RPMI8226 (cell line): ENCODE measurements around the gene RLN1.
"Not testable (repeated sequence)": the region's sequence is repeated elsewhere in the genome, so short reads cannot be mapped to it uniquely, and the experiment has no call there.

Experiments
- DNase-seq: peaks from one replicate; pipeline ENCODE4 v3.0.0-alpha.2; 2015

RLN1 gene

DNA sequence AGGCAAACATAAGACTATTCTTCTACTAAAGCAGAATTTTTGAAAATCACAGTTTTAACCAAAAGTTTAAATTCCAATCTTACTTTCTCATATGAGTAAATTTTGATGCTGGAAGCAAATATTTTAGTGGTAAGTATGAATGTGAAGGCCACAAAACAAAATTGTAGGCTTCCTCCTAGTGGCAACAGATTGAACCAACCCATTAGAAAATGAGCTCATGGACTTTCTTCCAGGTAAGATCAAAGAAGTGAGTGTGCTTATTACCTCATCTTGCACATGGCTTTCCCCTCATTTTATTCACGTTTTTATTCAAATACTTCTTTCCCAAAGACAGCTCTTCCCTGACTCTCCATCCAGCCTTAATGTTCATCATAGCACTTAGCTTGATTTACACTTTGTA is 18.6 kb downstream of the RLN1 start:
- DNase-seq, result no peak

DNA sequence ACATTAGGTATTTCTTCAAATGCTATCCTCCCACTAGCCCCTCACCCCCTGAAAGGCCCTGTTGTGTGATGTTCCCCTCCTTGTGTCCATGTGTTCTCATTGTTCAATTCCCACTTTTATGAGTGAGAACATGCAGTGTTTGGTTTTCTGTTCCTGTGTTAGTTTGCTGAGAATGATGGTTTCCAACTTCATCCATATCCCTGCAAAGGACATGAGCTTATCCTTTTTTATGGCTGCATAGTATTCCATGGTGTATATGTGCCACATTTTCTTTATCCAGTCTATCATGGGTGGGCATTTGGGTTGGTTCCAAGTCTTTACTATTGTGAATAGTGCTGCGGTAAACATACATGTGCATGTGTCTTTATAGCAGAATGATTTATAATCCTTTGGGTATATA is 23.3 kb downstream of the RLN1 start:
- not testable (repeated sequence) for DNase-seq

DNA sequence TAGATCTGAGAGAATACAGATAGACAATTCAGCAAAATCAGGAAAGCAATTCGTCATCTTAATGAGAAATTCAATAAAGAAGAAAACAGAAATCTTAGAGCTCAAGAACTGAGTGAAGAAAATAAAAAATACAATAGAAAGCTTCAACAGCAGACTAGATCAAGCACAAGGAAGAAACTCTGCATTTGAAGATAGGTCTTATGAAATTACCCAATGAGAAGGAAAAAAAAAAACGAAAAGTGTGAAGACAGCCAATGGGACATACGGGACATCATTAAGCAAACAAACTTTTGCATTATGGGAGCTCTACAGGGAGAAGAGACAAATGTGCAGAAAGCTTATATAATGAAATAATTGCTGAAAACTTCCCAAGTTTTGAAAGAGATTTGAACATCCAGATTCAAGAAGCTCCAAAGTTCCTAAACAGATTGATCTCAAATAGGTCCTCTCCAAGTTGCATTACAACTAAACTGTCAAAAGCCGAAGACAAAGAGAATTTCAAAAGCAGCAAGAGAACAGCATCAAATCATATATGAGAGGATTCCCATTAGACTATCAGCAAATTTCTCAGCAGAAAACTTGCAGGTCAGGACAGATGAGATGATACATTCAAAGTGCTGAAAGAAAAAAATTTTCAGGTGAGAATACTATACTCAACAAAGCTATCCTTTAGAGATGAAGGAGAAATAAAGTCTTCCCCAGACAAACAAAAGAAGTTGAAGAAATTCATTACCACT is 24.3 kb downstream of the RLN1 start:
- DNase-seq, result no peak

DNA sequence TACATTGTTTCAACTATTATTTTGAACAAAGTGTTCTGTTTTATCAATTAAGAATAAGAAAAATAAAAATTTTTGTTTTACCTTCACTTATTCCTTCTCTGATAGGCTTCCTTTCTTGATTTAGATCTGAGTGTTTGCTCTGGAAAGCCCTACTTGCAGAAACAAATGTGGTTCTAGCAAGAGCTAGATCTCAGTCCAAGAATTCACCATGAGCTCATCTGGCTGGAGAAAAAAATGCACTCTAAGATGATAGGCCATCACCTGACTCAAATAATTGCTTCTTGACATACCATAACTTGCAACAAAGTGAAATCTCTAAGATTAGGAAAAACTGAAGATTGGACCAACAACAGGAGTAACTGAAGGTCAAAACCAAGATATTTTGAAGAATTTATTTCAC is 28.8 kb downstream of the RLN1 start:
- no peak for DNase-seq

DNA sequence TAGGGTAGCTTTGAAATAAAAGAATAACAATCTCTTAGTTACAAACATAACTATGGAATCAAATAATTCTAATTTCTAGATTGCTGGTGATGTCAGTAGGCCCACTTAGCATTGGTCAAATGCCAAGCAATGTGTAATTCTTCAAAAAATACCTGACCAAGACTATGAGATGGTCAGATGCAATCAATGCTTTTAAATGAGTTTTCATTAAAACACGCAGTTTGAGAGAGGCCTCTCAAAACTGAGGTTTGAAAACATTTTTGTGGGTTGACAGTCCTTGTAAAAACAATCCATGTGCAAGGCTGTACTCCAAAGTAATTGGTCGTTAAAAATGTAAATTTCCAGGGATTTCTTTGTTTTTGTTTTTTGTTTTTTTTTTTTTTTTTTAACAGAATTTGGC is 33.9 kb downstream of the RLN1 start:
- DNase-seq, result no peak

DNA sequence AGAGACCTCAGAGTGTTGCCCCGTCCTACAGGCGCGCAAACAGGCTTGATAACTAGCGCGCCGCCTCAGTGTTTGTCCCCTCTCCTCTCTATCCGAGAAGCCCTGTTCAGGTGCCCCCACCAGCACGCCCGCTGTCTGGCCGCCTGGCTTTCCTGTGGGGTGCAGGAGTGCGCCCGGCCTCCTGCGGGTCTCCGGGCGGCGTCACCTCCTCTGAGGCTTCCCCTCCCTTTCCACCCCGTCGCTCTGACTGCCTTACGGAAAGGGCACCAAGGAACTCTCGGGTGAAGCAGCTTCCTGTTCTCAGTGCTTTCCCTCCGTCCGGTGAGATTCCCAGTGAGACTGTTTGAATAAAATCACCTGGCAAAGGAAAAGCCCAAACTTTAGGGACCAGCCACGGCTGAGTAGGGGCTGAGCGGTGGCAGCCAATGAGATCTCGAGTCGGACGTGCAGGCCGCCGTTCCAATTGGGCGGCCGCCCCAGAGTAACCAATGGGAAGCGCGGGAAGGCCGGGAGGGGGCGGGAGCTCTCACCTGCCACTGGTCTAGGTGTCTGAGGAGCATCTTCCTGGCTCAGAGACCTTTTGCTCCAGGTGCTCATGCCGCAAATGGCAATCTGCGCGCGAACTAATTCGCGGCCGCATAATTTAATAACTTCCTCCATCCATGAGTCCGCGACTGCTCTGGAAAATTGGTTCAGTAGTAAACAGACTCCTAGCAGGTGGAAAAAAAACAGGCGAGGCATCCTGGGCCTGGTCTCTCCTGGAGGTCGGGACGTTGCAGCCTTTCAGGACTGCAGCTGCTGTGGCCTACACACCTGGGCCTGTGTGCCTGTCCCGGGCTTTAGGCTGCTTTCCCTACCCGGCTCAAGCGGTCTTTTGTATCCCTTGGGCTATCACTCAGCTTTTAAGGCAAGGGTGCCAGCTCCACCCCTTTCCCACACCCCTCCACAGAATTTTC is 35.6 kb downstream of the RLN1 start, which contains the start of gene RLN2:
Gene RLN2 (minus strand): TSS at position 877 of the 956 bp plus-strand sequence. CDS start 136 bp downstream, at position 741.
- DNase-seq, result not testable (repeated sequence)

DNA sequence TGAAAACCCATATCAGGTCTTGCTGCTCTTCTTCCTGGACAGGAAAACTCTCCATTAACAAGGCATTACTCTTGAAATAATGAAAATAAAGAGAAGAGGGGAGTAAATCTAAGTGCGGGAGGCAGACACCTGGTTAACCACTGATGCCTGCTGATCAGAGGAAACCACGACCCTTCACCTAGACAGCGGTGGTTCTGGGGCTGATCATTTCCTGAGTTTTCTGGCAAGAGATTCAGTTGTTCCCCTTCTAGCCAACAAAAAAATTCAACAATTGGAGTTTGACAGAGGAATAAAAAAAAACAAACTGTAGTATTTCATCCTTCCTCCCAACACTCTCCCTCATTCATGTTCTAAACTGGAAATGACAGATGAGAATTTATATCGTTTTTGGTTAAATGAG is 38.1 kb downstream of the RLN1 start:
- DNase-seq, result no peak

DNA sequence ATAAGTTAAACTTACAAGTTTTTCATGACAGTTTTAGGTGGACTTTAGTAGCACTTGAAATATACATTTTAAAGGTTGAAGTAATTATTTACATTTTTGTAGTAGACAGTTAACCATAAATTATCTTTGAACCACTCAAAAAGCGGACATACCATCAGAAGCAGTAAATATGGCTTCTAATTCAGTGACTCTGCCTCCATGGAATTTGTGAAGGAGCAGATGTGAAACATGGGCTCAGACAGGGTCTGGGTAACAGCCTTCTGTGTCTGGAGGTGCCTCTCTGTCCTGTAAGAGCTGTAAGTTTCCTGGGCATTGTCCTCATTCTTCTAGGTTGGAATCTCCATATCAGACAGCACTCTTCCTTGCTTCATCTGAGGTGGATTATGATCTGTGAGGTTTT is 47.5 kb downstream of the RLN1 start:
- DNase-seq, result no peak

DNA sequence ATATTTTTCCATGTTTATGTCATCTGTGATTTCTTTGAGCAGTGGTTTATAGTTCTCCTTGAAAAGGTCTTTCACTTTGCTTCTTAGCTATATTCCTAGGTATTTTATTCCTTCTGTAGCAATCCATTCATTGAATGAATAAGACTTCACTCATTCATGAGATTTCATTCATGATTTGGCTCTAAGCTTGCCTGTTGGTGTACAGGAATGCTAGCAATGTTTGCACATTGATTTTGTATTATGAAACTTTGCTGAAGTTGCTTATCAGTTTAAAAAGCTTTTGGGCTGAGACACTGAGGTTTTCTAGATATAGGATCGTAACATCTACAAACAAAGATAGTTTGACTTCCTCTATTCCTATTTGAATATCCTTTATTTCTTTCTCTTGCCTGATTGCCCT is 51.1 kb downstream of the RLN1 start:
- no peak for DNase-seq

DNA sequence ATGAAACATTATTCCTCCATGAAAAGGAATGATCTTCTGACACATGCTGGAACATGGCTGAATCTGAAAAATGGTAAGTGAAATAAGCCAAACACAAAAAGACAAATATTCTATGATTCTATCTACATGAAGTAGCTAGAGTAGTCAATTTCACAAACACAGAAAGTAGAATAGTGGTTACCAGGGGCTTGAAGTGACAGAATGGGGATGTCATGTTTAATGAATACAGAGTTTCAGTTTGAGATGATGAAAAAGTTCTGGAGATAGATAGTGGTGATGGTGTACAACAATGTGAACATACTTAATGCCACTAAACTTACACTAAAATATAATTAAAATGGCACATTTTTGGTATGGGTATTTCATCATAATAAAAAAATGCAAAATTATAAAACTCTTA is 53.4 kb downstream of the RLN1 start:
- DNase-seq, result no peak
